Body of pancreas (tissue), 4 donors: ENCODE data around the gene STOX2.

ENCODE experiments used
- POLR2A ChIP-seq, 3 donors: fragments of 450-650 bp; IDR thresholded peaks; one replicate each; pipeline ENCODE4 v1.6.1; 2016; ENCODE audit warnings: antibody characterized with exemption in 3 of 3, mild to moderate bottlenecking in 2 of 3
- TF ChIP-seq, protein P1 (sequence below), 7 experiments: fragments of 450-650 bp in 4 of 7; fragments of 200-600 bp in 3 of 7; sonication (generic) in 3 of 7; IDR thresholded peaks; one replicate each; pipeline ENCODE4 v1.5.1; 2016 to 2019; ENCODE audit warnings: antibody characterized with exemption in 7 of 7

DNA sequence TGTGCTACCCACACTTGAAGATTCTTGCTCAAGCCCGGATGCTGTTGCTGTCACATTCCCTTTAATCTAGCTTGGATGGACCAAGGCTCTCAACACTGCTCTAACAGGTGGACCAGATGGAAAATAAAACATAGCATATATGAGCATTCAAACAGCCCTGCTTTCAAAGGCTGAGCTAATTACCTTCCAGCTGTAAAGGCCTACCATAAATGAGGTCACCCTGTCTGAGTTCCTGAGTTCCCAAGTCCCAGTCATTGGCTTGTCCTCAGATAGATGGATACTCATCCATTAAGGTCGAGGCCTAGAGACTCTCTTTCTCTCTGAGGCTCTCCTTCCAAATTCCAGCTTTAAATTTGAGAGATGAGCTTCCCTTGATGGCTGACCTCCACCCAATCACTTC lies 147.5 kb downstream of the STOX2 start:
- TF ChIP-seq, protein P1, sequence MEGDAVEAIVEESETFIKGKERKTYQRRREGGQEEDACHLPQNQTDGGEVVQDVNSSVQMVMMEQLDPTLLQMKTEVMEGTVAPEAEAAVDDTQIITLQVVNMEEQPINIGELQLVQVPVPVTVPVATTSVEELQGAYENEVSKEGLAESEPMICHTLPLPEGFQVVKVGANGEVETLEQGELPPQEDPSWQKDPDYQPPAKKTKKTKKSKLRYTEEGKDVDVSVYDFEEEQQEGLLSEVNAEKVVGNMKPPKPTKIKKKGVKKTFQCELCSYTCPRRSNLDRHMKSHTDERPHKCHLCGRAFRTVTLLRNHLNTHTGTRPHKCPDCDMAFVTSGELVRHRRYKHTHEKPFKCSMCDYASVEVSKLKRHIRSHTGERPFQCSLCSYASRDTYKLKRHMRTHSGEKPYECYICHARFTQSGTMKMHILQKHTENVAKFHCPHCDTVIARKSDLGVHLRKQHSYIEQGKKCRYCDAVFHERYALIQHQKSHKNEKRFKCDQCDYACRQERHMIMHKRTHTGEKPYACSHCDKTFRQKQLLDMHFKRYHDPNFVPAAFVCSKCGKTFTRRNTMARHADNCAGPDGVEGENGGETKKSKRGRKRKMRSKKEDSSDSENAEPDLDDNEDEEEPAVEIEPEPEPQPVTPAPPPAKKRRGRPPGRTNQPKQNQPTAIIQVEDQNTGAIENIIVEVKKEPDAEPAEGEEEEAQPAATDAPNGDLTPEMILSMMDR (IDR thresholded peaks at IDR 0.05): no peak
- TF ChIP-seq POLR2A (IDR thresholded peaks at IDR 0.05): no peak
